Kidney (tissue), 14 donors: ENCODE data around the gene SERPINE2. TPM values are rescaled to one million over a fixed set of nuclear protein-coding genes. Genes with fewer than 3 reads are reported as not detected.
A peak's percentile ranks its signal among the peaks of the same experiment; 100 is the strongest.

Experiments
- DNase-seq, 5 donors: peaks; one replicate each; pipeline ENCODE4 v3.0.0-alpha.2; 2013 to 2020
- FAIRE-seq: peaks from 2 replicates; lab custom pipeline; 2012; peaks lifted over from hg19 to GRCh38; lab: Jason Lieb, UNC
- H3K27ac ChIP-seq, 2 donors: one replicate each; pipeline ENCODE4 v1.7.0; 2013; ENCODE audit warnings: low read depth in 2 of 2, low read length in 2 of 2, inconsistent platforms in 1 of 2
- H3K27me3 ChIP-seq: one replicate; pipeline ENCODE4 v1.7.1; 2013; ENCODE audit warnings: low read length, inconsistent platforms; ENCODE audit not compliant: control insufficient read depth, insufficient read depth
- H3K36me3 ChIP-seq, 3 donors: one replicate each; pipeline versions ENCODE4 v1.7.0 to v1.7.1; 2013; ENCODE audit warnings: low read length in 3 of 3, control low read depth in 1 of 3, inconsistent platforms in 1 of 3; ENCODE audit not compliant: insufficient read depth in 3 of 3, control insufficient read depth in 2 of 3
- H3K4me1 ChIP-seq, 3 donors: one replicate each; pipeline versions ENCODE4 v1.7.0 to v1.7.1; 2013; ENCODE audit warnings: low read length in 3 of 3, inconsistent platforms in 1 of 3, low read depth in 1 of 3; ENCODE audit not compliant: control insufficient read depth in 2 of 3, insufficient read depth in 2 of 3
- H3K4me3 ChIP-seq, 3 donors: one replicate each; pipeline versions ENCODE4 v1.7.0 to v1.8.1; 2013; ENCODE audit warnings: low read length in 3 of 3, control low read depth in 1 of 3, inconsistent platforms in 1 of 3
- H3K9ac ChIP-seq, 3 donors: one replicate each; pipeline versions ENCODE4 v1.7.0 to v1.7.1; 2013; ENCODE audit warnings: low read length in 3 of 3, control low read depth in 1 of 3, inconsistent platforms in 1 of 3
- H3K9me3 ChIP-seq, 3 donors: one replicate each; pipeline versions ENCODE4 v1.7.0 to v1.7.1; 2013; ENCODE audit warnings: low read length in 3 of 3, control low read depth in 1 of 3, inconsistent platforms in 1 of 3; ENCODE audit not compliant: control insufficient read depth in 2 of 3, insufficient read depth in 1 of 3
- intact Hi-C: fragments of 100-400 bp; cut with DNase I; formaldehyde crosslinking; loops from one replicate; pipeline ENCODE4 v1.11.1; 2022
- polyA plus RNA-seq: library from polyadenylated mRNA; stranded (reverse); fragments of 350-450 nt; fragmentation: Illumina TruSeq; extraction: RNeasy Lipid Tissue Mini Kit (QIAGEN cat#74804); gene quantifications from one replicate; pipeline ENCODE4 v1.2.3, GENCODE V29; 2014; ENCODE audit warnings: low read depth, low replicate concordance; ENCODE audit not compliant: insufficient read depth
- total RNA-seq: library from RNA; stranded (reverse); fragmentation: NEBNext Ultra II Directional; extraction: Animal tissue kit (Norgen Biotek cat#: 25700); gene quantifications from one replicate; pipeline ENCODE4 v1.2.1, GENCODE V29; 2021
- TF ChIP-seq, protein P1 (sequence below): IDR thresholded peaks from 3 replicates; pipeline ENCODE4 v1.5.1; 2012; ENCODE audit warnings: mild to moderate bottlenecking, moderate library complexity, borderline replicate concordance; ENCODE audit not compliant: insufficient read depth; ENCODE audit errors: extremely low read depth
- donor health status: control.
- donor health status: control.
- donor health status: control.
- donor health status: control.
- donor health status: control.
- donor health status: DM: yes; HTN: yes; CAD: no.
- donor health status: Normal renal cell carcinoma (clear cell type).

Gene SERPINE2
- total and polyA plus RNA-seq, 2 donors from 2014 or later = 27.3 to 29.2 TPM

DNA sequence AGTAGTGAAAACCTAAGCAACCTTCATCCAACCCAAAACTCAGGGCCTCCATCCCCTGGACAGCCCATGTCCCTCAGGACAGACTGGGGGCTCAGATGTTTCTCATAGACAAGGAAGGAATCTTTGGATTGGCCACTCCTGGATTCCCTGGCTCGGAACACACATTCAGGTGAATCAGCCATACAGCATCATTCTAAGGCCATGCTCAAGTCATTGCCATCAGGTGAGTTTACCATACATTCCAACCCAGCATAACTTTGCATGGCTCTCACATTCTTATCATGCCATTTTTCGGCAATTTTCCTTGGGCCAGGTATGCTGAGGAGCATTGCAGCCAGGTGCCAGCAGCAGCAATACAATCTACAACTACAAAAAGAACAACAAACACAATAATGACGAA lies 34.6 kb upstream of the SERPINE2 start:
- no peaks in the 10 kb centered on the region for H3K36me3 ChIP-seq
- no peak for DNase-seq
- no peaks in the 10 kb centered on the region for H3K9me3 ChIP-seq
- peaks cover 0 to 3% (median 0%) of the 10 kb centered on the region in 3 donors for H3K4me1 ChIP-seq
- TF ChIP-seq, protein P1, sequence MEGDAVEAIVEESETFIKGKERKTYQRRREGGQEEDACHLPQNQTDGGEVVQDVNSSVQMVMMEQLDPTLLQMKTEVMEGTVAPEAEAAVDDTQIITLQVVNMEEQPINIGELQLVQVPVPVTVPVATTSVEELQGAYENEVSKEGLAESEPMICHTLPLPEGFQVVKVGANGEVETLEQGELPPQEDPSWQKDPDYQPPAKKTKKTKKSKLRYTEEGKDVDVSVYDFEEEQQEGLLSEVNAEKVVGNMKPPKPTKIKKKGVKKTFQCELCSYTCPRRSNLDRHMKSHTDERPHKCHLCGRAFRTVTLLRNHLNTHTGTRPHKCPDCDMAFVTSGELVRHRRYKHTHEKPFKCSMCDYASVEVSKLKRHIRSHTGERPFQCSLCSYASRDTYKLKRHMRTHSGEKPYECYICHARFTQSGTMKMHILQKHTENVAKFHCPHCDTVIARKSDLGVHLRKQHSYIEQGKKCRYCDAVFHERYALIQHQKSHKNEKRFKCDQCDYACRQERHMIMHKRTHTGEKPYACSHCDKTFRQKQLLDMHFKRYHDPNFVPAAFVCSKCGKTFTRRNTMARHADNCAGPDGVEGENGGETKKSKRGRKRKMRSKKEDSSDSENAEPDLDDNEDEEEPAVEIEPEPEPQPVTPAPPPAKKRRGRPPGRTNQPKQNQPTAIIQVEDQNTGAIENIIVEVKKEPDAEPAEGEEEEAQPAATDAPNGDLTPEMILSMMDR = no peak
- no peak for FAIRE-seq
- H3K27ac ChIP-seq = no peak overlapping the region
- H3K4me3 ChIP-seq = no peak overlapping the region
- no peak overlapping the region for H3K9ac ChIP-seq
- H3K27me3 ChIP-seq = no peaks in the 10 kb centered on the region
- intact Hi-C loops = no loop called here

DNA sequence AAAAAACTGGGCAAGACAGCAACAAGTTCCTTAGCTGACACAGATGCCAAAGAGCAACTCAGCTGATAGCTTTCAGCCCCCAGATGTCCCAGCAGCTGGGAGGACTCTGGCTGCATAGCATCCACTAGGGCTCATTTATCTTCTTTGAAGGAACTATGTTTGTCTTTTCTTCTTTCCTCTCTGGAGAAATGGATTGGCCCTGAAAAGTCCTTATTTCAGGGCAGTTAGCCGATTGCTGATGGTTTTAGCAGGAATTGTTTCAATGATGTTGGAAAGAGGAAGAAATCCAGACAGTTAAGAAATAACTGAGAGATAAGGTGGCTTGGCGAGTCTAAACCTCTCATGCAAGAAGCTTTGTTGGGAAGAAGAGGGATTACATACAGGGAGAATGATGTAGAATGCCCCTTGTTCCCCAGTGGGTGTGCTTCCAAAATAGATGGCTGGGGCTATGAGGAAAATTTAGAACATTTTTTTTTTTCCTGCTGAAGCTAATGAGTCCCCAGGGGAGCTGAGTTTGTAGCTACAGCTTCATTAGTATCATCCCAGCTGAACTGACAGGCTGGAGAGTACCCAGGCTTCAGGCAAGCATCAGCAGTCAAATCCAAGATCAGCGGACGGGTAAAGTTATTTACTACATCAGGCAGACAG lies 33.6 kb upstream of the SERPINE2 start:
- no peak overlapping the region for H3K27ac ChIP-seq
- peak in 4 of 5 donors; percentile 29 to 87 (median 64) for DNase-seq
- H3K9ac ChIP-seq = no peak overlapping the region
- intact Hi-C loops = no loop called here
- no peaks in the 10 kb centered on the region for H3K27me3 ChIP-seq
- no peak overlapping the region for H3K4me3 ChIP-seq
- H3K36me3 ChIP-seq = no peaks in the 10 kb centered on the region
- H3K4me1 ChIP-seq = no peaks in the 10 kb centered on the region
- H3K9me3 ChIP-seq = no peaks in the 10 kb centered on the region
- no peak for FAIRE-seq
- TF ChIP-seq, protein P1 = no peak

DNA sequence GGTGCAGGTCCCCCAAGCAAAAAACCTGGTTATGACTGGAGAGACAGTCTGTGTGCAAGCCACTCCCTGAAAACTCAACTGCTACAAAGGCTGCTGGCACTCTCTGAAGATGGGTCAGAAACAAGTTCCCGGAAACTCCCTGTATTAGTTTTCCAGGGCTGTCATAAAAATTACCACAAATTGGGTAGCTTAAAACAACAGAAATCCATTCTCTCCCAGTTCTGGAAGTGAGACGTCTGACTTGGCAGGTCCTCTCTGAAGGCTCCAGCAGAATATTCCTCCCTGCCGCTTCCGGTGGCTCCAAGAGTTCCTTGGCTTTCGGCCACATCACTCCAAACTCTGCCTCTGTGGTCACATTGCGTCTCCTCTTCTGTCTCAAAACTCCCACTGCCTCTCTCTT lies 30.1 kb upstream of the SERPINE2 start:
- Histone ChIP-seq H3K4me1 (no peaks in the 10 kb centered on the region), H3K27me3 (no peaks in the 10 kb centered on the region), H3K9ac (no peak overlapping the region), H3K27ac (no peak overlapping the region), H3K4me3 (no peak overlapping the region), H3K36me3 (no peaks in the 10 kb centered on the region), H3K9me3 (no peaks in the 10 kb centered on the region)
- TF ChIP-seq, protein P1 = no peak
- FAIRE-seq (no peak), DNase-seq (no peak)
- intact Hi-C loops = no loop called here

DNA sequence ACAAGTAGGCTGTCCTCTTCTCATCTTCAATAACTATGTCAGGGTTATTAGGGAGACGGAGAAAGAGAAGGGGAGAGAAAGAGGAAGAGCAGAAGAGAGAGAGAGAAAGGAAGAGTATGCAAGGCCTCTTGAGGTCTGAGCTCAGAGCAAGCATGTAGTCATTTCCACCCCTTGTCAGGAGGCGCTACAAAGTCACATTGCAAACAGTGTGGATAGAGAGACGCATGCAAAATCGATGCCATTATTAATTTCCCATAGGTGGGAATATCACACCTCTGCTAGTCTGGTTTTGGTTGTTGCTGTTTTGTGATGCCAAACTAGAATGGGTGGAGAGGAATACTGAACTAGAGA lies 24.2 kb upstream of the SERPINE2 start:
- Histone ChIP-seq H3K27ac (no peak overlapping the region), H3K27me3 (no peaks in the 10 kb centered on the region), H3K9ac (no peak overlapping the region), H3K9me3 (no peaks in the 10 kb centered on the region), H3K4me3 (no peak overlapping the region), H3K36me3 (no peaks in the 10 kb centered on the region), H3K4me1 (peaks cover 0 to 3% (median 0%) of the 10 kb centered on the region in 3 donors)
- intact Hi-C loops = no loop called here
- TF ChIP-seq, protein P1 = no peak
- DNase-seq = no peak
- no peak for FAIRE-seq
